Astrocyte (in vitro differentiated cells and primary cell): ENCODE data around the gene CSNK1A1. TPM values are rescaled to one million over a fixed set of nuclear protein-coding genes. Genes with fewer than 3 reads are reported as not detected.
A peak's percentile ranks its signal among the peaks of the same experiment; 100 is the strongest.

Source experiments
- DNase-seq: peaks from one replicate; pipeline ENCODE4 v3.0.0-alpha.2; 2010; ENCODE audit warnings: low read depth
- FAIRE-seq: peaks from 2 replicates; lab custom pipeline; 2011; peaks lifted over from hg19 to GRCh38; lab: Jason Lieb, UNC
- H2AFZ ChIP-seq: 2 replicates; pipeline ENCODE4 v1.6.0; 2012; ENCODE audit warnings: low read depth, low read length, inconsistent platforms
- H3K27ac ChIP-seq: 2 replicates; pipeline ENCODE4 v1.5.1; 2011; ENCODE audit warnings: low read depth, low read length, inconsistent platforms
- H3K27me3 ChIP-seq: 2 replicates; pipeline ENCODE4 v1.6.0; 2011; ENCODE audit warnings: low read length, inconsistent platforms; ENCODE audit not compliant: insufficient read depth
- H3K36me3 ChIP-seq: 2 replicates; pipeline ENCODE4 v1.5.1; 2011; ENCODE audit warnings: low read length, inconsistent platforms; ENCODE audit not compliant: insufficient read depth
- H3K4me1 ChIP-seq: 2 replicates; pipeline ENCODE4 v1.5.1; 2011; ENCODE audit warnings: low read length, inconsistent platforms; ENCODE audit not compliant: insufficient read depth
- H3K4me2 ChIP-seq: 2 replicates; pipeline ENCODE4 v1.6.0; 2012; ENCODE audit warnings: low read length, inconsistent platforms
- H3K4me3 ChIP-seq: 2 replicates; pipeline ENCODE4 v1.5.1; 2011; ENCODE audit warnings: low read depth, mild to moderate bottlenecking, low read length, inconsistent platforms; ENCODE audit not compliant: insufficient read depth
- H3K79me2 ChIP-seq: 2 replicates; pipeline ENCODE4 v1.6.0; 2012; ENCODE audit warnings: mild to moderate bottlenecking, low read length, inconsistent platforms; ENCODE audit not compliant: insufficient read depth
- H3K9ac ChIP-seq: 2 replicates; pipeline ENCODE4 v1.6.0; 2012; ENCODE audit warnings: mild to moderate bottlenecking, low read length, inconsistent platforms
- H3K9me3 ChIP-seq: 2 replicates; pipeline ENCODE4 v1.5.1; 2012; ENCODE audit warnings: low read depth, mild to moderate bottlenecking, low read length, inconsistent platforms; ENCODE audit not compliant: insufficient read depth
- H4K20me1 ChIP-seq: 2 replicates; pipeline ENCODE4 v1.6.0; 2012; ENCODE audit warnings: low read length, inconsistent platforms; ENCODE audit not compliant: insufficient read depth
- H3K27ac Mint-ChIP-seq: one replicate; pipeline ENCODE4 v1.8.0; 2021; ENCODE audit warnings: mild to moderate bottlenecking, mixed read lengths; ENCODE audit not compliant: unreplicated experiment
- H3K27me3 Mint-ChIP-seq: one replicate; pipeline ENCODE4 v1.8.0; 2021; ENCODE audit warnings: low read depth, mixed read lengths; ENCODE audit not compliant: unreplicated experiment
- H3K36me3 Mint-ChIP-seq: one replicate; pipeline ENCODE4 v1.8.0; 2021; ENCODE audit warnings: low read depth, mixed read lengths; ENCODE audit not compliant: unreplicated experiment
- H3K4me1 Mint-ChIP-seq: one replicate; pipeline ENCODE4 v1.8.0; 2021; ENCODE audit warnings: low read depth, mixed read lengths; ENCODE audit not compliant: unreplicated experiment
- H3K4me3 Mint-ChIP-seq: one replicate; pipeline ENCODE4 v1.8.0; 2021; ENCODE audit warnings: mild to moderate bottlenecking, moderate library complexity, mixed read lengths; ENCODE audit not compliant: unreplicated experiment
- H3K9me3 Mint-ChIP-seq: one replicate; pipeline ENCODE4 v1.8.0; 2021; ENCODE audit warnings: mild to moderate bottlenecking, mixed read lengths; ENCODE audit not compliant: unreplicated experiment
- CTCF ChIP-seq: IDR thresholded peaks from 2 replicates; pipeline ENCODE4 v1.5.1; 2011; ENCODE audit warnings: low read depth, mild to moderate bottlenecking, inconsistent platforms, low read length, moderate library complexity; ENCODE audit not compliant: insufficient read depth
- EZH2 ChIP-seq: IDR thresholded peaks from 2 replicates; pipeline ENCODE4 v1.6.1; 2012; ENCODE audit warnings: mild to moderate bottlenecking, low read length, inconsistent platforms; ENCODE audit not compliant: insufficient read depth
- total RNA-seq: library from RNA; stranded (reverse); gene quantifications from 2 replicates; pipeline ENCODE4 v1.2.1, GENCODE V29; 2021

CSNK1A1 gene
- total RNA-seq, 1 donor from 2014 or later: 384 TPM

GRCh38 chr5:149498724-149499336 lies 52.4 kb downstream of the CSNK1A1 start:
- Histone ChIP-seq H3K79me2 (peaks cover 14% of the 10 kb centered on the region), H3K27me3 (no peaks in the 10 kb centered on the region), H3K4me1 (peaks cover 20% of the 10 kb centered on the region), H3K36me3 (peaks cover 64% of the 10 kb centered on the region), H4K20me1 (peaks cover 23% of the 10 kb centered on the region), H3K27ac (no peak overlapping the region), H3K9ac (no peak overlapping the region), H3K9me3 (no peaks in the 10 kb centered on the region), H3K4me3 (no peak overlapping the region), H2AFZ (no peak overlapping the region), H3K4me2 (no peak overlapping the region)
- H3K27me3 Mint-ChIP-seq: no peaks in the 10 kb centered on the region
- DNase-seq (no peak), FAIRE-seq (no peak)
- no peak overlapping the region for H3K4me3 Mint-ChIP-seq
- H3K36me3 Mint-ChIP-seq: peaks cover 7% of the 10 kb centered on the region
- peak overlapping the region; percentile 47 for H3K27ac Mint-ChIP-seq
- TF ChIP-seq EZH2 (no peak), CTCF (no peak)
- H3K9me3 Mint-ChIP-seq: no peaks in the 10 kb centered on the region
- H3K4me1 Mint-ChIP-seq: peaks cover 56% of the 10 kb centered on the region

- H3K9me3 Mint-ChIP-seq: no peaks in the 10 kb centered on the region
- H3K27me3 Mint-ChIP-seq: no peaks in the 10 kb centered on the region
- Histone ChIP-seq H3K27me3 (no peaks in the 10 kb centered on the region), H4K20me1 (peaks cover 19% of the 10 kb centered on the region), H3K4me2 (peak overlapping the region; percentile 39), H3K9me3 (no peaks in the 10 kb centered on the region), H2AFZ (no peak overlapping the region), H3K4me1 (peaks cover 20% of the 10 kb centered on the region), H3K4me3 (no peak overlapping the region), H3K79me2 (peaks cover 7% of the 10 kb centered on the region), H3K27ac (peak overlapping the region; percentile 62), H3K9ac (peak overlapping the region; percentile 51), H3K36me3 (peaks cover 68% of the 10 kb centered on the region)
- no peak for TF ChIP-seq EZH2
- TF ChIP-seq CTCF: no peak
- peak overlapping the region; percentile 58 for H3K27ac Mint-ChIP-seq
- peak overlapping the region; percentile 23 for H3K4me3 Mint-ChIP-seq
- peak; percentile 52 for FAIRE-seq
- peaks cover 11% of the 10 kb centered on the region for H3K36me3 Mint-ChIP-seq
- peak; percentile 95 for DNase-seq
- peaks cover 60% of the 10 kb centered on the region for H3K4me1 Mint-ChIP-seq
Observed at GRCh38 chr5:149497357-149497756, 53.9 kb downstream of the CSNK1A1 start.

DNA sequence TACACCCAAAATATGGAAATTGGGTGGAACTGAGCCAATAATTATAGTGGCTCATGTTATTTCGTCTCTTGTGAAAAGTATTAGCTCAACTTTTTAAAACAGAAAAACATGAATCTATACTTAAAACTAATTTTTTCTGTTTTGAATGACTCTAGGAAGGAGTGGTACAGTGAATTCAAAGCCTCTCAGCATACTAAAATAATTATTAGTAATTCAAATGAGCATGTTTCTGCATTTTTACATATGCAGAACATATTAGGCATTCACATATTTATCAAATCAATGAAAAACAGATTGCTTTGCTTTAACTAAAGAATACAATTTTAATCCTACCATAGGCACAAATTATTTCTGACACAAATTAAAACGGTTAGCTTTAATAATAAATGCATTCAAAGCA lies 54.3 kb downstream of the CSNK1A1 start:
- peaks cover 68% of the 10 kb centered on the region for H3K36me3 ChIP-seq
- H3K27me3 ChIP-seq: no peaks in the 10 kb centered on the region
- no peak overlapping the region for H2AFZ ChIP-seq
- H3K4me1 ChIP-seq: peaks cover 20% of the 10 kb centered on the region
- no peak for DNase-seq
- Mint-ChIP-seq H3K4me3 (no peak overlapping the region), H3K4me1 (peaks cover 60% of the 10 kb centered on the region), H3K9me3 (no peaks in the 10 kb centered on the region), H3K36me3 (peaks cover 11% of the 10 kb centered on the region), H3K27ac (peak overlapping the region; percentile 59), H3K27me3 (no peaks in the 10 kb centered on the region)
- H4K20me1 ChIP-seq: peaks cover 19% of the 10 kb centered on the region
- no peak overlapping the region for H3K4me3 ChIP-seq
- H3K79me2 ChIP-seq: peaks cover 7% of the 10 kb centered on the region
- no peak for TF ChIP-seq CTCF
- TF ChIP-seq EZH2: no peak
- H3K9me3 ChIP-seq: no peaks in the 10 kb centered on the region
- H3K9ac ChIP-seq: no peak overlapping the region
- H3K27ac ChIP-seq: peak overlapping the region; percentile 62
- peak overlapping the region; percentile 39 for H3K4me2 ChIP-seq
- FAIRE-seq: no peak
